NCI-H748 treated with DMSO at 0.1 percent for 48 hours (cell line): ENCODE measurements around the gene DHRS12.
A peak's percentile ranks its signal among the peaks of the same experiment; 100 is the strongest.
"Not testable (repeated sequence)": the region's sequence is repeated elsewhere in the genome, so short reads cannot be mapped to it uniquely, and the experiment has no call there.

Experiments
- DNase-seq: peaks from one replicate; lab custom pipeline; 2025; lab: John Stamatoyannopoulos, UW

The DHRS12 gene

DNA sequence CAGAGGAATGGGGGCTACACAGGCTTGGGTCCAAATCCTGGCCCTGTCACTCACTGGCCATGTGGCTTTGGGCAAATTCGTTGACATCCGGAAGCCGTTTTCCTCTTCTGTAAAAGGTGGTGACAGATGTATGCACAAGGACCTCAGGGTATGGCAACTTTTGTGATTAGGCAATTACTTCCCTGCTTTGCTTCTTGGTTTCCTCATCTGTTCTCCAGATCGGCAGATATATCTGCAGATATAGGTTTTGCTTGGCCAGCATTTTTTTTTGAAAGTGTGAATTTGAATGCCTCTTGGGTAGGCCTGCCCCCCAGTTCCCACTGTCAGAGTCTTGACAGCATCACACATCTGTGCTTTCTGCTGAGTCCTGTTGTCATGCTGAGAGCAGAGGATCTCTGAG is 23.3 kb upstream of the DHRS12 start:
- no peak for DNase-seq

DNA sequence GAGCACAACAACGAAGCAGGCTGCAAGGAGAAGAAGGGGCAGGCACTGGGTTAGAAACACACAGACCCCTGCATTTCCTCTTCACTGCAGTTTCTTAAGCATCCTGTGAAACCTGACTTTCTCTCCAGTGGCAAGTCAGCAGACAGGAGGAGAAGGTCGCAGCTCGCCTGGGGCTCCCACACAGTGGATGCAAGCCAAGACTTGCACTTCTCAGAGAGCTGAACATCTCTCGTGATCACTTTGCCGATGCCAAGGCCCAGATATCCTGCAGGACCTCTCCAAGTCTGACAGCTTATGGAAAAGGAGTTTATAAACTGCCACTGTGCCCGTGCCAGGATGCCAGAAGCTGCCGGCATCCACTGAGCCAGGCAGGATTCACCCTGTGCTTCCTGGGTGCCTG is 22.6 kb upstream of the DHRS12 start:
- DNase-seq = no peak

DNA sequence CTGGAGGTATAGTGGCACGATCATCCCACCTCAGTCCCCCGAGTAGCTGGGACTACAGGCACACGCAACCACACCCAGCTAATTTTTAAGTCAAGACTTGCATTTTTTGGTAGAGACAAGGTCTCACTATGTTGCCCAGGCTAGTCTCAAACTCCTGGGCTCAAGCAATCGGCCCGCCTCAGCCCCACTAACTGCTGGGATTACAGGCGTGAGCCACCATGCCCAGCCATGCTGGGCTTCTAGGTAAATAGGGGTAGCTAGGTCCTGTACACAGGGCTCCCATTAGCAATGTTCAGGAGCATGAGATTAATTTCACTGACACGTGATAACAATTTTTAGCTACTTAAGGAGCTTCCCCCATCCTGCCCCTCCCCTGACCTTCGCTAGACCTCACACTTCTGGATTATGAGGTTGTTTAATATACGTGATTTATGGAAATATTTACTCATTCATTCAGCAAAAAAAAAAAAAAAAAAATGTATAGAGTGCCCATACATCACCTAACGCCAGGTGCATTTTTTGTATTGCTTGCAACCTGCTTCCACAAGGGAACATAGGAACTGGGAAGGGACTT is 21.8 kb upstream of the DHRS12 start:
- no peak for DNase-seq

DNA sequence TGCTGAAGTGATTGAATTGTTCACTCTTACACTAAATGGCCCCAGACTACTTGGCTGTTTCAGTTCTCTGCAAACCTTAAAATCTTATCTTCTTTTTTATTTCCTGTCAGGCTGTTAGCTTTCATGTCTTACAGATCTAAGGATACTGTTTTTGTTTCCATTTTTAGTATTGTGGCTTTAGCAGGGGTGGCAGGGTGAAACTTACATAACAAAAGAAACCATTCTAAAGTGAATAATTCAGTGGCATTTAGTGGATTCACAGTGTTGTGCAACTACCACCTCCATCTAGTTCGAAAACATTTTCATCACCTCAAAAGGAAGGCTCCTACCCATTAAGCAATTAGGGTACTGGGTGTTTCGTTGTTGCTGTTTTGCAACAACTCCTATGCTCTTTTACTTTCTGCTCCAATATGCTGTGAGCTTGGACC is 21.2 kb upstream of the DHRS12 start:
- DNase-seq = no peak

DNA sequence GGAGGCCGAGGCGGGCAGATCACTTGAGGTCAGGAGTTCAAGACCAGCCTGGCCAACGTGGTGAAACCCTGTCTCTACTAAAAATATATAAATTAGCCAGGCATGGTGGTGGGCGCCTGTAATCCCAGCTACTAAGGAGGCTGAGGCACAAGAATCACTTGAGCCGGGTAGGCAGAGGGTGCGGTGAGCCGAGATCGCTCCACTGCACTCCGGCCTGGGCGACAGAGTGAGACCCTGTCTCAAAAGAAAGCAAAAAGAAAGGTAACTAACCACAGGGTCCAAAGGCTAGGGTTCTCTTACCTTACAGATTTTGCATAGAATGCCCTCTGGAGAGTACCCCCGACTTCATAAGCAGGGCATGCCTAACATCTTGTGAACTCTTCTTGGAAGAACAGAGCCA is 20.7 kb upstream of the DHRS12 start:
- not testable (repeated sequence) for DNase-seq

DNA sequence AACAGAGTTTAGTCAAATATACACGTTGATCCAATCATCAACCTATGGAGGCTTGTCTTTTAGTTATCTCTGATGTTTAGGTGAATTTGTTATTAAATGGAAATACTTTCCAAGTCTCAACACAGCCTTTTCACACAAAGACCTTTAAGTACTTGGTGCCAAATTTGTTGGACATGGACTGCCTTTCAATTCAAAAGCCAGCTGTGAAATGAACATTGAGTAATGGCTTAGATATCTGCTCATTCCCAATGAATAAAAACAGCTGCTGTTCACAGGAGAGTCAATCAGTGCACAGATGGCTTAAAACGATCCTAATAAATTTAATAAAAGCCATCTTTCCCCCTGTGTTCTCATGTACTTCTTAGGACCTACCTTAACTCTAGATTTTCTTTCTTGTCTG is 19.9 kb upstream of the DHRS12 start:
- DNase-seq = no peak

DNA sequence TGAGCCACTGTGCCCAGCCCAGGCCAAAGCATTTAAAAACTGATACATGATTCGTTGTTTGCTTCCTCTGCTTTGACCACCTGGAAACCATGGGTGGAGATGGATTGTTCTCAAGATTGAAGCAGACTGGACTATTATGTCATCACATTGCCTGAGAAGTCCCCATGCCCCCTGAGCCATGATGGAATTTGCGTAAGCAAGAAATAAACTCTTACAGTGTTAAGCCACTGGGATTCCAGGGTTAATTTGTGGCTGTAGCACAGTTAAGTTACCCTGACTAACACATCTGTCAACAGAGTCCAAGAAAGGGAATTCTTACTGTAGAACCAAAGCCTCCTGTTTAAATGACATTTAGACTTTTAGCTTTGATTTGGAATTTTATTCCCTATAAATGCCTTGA is 19.4 kb upstream of the DHRS12 start:
- no peak for DNase-seq

DNA sequence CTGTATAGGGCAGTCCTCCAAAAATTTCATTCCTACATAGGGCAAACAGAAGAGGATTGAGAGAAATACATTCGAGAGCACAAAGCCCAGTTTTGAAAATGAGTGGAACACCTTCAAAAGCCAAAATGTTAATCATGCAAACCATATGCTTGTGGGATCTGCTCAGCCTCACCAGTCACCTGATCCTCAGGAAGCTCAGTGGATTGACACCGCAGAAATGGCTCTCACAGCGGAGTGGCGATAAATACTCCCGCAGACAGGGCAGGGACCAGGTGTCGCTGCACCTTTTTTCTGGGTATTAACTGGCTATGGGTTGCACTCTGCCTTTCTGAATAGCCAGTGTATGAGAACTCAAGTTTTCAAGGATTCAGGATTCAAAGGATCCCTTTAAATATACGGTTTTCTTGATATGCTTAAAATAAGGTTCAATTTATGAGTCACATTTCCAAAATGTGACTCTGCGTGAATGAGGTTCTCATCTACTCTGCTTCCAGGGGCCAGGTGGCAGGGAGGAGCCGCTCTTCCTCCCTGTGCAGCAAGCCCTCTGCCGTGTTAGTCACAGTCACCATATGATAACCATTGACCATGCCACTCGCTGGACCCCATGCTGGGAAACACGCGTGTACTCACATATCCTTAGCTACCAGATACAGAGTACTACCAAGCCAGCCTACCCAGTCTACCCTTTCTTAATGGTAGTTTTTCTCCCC is 18.3 kb upstream of the DHRS12 start:
- no peak for DNase-seq

DNA sequence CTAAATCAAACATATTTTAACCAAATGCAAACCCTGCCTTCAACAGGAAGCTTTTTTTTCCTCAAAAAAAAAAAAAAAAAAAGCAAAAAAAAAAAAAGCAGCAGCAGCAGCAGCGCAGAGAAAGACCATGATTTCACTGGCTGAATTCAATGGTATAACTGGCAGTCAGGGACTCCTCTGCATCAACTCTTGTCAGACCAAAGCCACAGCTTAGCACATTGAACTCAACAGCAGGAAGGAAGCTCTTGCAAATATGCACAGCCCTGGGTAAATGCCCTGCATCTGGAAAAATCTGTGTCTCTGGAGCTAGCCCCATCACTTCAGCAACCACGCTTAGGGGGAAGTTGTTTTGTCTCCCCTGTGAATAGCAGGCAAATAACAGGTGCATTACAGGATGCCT is 17.6 kb upstream of the DHRS12 start:
- DNase-seq = no peak

DNA sequence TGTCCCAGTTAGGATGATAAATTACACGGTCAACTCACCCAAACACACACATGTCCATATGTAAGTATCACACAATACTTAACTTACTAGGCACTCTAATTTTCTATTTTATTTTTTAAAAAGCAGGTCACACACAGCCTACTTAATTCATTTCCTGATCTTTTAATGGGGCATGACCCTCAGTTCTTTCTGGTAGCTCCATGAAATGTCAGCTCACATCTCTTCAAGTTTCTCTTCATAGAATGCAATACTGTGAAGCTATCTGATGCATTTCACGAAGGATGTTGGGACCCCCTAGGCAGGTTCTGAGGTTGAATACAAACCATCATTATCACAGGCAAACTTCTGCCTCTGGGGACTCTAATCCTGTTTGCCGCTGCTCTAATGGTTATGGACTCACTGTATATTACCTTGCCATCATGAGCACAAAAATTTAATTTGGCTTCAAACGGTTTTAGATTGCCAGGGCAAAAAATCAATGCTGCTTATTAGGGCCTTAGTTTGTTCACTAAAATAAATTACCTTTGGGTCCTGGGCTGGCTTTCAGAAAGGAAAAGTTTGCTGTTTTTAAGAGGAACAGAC is 16.1 kb upstream of the DHRS12 start:
- no peak for DNase-seq

DNA sequence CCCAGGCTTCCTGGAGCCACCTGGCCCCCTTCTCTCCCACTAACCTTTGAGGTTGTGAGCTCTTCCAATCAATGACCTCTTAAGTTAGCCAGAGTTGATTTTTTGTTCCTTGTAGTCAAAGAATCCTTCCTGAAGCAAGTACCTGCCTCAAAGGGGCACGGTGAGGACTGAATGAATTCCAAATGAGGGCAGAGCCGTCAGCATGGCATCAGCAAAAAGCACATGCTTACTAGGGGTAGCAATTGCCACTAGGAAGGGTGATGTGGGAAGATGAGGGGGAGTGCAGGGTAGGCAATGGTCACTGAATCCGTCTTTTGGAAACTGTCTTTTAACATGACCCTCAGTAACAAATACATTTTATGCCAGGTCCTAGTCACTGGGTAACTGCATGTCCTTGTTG is 15.6 kb upstream of the DHRS12 start:
- DNase-seq = no peak

DNA sequence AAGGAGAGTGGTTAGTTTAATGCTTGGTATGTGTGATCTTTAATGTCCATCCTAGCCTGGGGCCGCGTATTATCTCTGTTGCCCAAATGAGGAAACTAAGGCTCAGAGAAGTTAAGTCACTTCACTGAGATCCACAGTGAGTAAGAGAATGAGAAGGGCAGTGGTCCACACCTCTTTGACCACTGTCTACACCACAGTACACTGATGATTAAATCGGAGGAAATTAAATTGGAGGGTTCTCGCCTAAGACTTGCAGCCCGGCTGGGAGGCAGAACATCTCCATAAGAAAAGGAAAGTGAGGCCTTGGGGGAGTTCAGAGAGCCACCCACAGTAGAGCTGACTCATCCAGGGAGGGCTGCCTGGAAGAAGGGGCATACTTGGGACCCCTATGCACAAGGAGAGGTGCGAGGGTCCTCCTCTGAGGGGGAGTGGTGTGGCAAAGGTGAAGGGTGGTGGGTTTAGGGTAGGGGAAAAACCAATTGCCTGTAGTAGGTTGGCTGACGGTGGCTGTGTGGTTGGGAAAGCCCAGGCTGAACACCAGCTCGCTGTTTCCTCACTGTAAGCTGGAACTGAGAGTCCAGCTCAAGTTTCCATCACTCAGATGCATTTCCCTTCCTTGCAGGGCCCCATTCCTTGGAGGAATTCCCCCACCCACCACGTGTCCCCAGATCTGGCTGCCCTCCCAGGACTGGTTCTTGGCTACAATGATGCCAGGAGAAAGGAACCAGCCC is 15.0 kb upstream of the DHRS12 start:
- no peak for DNase-seq

DNA sequence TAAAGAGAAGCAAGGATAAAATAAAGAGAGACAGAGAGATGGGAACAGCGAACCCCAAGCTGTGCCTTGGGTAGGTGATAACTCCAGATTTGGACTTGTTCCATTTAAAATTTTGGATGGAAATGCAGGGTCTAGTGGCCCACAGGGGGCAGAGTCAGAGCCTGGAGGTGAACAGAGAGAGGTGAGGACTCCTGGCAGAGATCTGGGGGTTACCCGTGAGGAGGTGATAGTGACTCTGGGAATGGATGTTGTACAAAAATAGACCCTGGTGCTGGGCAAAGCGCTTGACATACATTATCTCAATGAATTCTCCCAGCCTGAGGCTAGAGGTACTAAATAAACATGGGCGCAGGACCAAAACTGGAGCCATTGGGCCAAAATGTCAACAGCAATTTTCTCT is 14.3 kb upstream of the DHRS12 start:
- DNase-seq = no peak

DNA sequence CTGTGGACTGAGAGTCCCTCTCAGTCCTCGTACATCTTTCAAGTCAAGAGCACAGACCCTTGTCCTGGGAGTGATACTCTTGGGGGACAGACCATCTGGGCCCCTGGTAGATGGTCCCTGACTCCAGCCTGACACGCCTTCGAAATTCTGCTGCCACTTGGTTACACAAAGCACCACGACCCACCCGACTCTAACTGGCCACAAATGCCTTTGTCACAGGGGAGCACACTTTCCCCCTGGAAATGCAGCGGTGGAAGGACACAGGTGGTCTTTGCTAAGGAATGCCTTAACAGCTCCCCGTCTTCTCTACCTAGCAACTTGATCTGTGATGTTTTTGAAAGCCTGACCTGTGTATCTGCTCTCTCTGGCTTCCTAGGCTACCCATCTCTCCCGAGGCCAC is 13.8 kb upstream of the DHRS12 start:
- no peak for DNase-seq

DNA sequence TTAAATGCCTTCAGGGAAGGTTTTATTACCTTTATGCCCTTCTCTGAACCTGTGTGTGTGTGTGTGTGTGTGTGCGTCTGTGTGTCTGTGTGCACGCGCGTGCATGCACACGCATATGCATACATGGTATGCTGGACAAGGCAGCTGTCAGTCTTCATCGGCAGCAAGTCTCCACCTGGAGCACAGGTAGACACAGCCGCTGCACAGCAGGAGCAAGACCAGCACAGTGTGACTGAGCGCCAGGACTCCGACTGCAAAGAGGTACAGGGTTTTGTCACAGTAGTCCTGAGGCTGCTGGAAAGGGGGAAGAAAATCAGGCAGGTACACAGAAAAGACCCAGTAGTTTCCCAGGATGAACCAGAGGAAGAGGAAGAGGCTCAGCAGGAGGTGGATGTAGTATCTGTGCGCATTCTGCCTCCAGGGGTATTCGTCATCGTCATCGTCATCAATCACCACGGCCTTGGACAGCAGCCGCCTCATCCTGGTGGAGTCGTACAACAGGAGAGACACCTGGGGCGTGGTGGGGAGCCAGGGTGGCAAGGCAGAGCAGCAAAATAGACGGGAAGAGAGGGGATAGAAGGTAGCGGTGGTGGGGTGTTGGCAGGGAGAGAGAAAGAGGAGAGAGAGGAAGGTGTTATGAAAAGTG is 12.8 kb upstream of the DHRS12 start:
- DNase-seq = no peak

DNA sequence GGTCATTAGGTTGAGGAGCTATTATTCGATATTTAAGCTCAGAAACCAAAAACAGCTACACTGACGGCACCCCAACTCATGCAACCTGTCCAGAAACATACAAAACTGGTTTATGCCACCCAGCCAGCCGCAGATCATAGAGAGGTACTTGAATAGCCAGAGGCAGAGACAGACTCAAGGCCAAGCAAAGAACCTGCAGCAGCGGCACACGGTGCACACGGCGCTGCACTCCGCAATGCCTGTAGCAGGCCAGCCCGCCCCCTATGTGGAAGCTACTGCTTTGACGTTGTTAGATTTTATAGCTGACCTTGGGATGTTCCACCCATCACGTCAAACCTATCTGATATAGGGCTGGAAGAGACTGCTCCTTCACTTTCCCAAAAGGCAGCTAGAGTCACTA is 11.9 kb upstream of the DHRS12 start:
- no peak for DNase-seq

DNA sequence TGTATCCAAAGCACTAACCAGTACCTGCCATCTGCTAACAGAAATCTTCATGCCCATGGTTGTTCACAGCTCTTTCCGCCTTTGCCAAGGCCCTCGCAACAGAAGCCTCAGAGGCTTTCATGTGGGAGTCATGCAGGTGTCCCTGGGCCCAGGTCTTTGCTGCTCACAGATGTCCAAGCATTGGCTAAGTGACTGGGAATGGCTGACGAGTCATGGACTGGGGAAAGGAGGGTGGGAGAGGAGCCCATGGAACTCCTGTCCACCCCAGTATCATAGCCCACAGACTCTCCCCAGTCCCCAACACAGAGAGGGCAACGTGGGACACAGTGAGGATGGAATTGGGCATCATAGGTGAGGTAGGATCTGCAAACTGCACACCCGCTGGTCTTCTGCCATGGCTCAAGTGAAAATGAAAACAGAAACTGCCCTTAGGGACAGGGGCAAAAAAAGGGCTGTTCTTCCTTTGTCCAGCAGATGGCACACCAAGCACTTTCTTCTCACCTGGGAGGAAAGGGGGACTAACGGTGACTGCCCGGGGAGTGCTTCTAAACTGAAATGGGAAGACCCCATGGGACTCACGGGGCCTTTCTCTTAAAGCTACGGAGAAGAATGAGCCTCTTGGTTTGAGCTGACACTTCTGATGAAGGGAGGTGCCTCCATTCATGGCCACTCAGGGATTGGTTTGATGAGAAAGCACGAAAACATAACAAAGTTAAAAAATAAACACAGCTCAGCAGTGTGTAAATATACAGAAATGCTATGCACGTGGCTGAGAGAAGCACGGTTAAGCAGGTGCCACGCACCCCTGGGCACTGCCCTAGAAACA is 11.1 kb upstream of the DHRS12 start:
- DNase-seq = peak; percentile 48

DNA sequence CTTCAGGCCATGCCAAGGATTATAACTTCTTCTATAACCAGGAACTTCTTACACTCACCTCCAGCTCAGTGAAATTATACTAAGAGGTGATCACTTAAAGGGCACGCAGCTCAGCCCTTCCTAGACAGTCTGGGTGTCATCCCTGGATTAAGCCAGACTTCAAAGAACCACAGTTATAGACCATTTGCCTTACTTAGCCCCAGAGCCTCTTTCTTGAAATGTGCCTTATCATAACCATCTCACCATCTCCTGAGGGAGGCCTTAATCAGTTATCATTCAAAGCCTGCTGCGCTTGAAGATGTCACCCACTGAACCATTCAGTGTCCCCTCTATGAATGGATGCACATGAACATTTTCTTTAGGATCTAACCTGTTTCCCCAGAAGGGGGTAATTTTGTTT is 10.1 kb upstream of the DHRS12 start:
- DNase-seq = no peak

DNA sequence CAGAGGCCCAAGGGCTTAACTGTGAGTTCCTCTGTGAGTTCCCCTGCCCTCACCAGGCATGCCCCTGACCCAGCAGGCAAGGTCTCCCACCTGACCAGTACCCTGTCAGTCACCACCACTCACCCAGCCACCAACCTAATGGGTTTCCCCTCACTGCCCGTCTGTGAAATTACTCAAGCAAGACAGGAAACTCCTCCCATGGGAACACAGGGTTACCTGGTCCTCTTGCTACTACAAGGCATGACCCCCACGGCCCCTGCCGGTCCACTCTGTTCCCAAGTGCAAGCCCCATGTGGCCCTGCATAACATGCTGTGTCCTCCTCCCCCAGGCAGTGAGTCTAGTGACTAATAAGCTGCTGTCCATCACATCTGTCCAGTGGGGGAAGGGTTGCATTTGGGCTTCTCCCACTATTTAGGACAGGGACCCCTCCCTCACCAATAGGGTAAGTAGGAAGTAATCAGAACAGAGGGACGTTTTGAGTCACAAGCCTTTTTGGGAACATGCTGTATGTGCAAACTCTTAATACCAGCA is 8.0 kb upstream of the DHRS12 start:
- no peak for DNase-seq

DNA sequence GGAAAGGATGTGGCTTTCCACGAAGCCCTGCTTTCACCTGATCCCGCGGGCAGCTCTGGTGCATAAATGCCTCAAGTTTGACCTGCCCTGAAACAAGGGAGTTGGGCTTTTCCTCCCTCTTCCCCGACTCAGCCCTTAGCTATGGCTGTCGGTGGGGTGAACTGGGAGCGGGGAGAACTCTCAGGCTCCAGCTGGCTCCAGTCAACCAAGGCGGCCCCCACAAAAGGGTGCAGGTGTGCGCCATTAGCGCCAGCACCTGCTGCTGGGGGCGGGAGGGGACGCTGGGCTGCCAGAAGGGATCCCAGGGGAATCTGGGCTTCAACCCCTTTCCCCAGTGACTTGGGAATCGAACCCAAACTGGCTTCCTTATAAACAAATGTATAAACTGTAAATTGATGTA is 7.1 kb upstream of the DHRS12 start:
- DNase-seq = no peak

DNA sequence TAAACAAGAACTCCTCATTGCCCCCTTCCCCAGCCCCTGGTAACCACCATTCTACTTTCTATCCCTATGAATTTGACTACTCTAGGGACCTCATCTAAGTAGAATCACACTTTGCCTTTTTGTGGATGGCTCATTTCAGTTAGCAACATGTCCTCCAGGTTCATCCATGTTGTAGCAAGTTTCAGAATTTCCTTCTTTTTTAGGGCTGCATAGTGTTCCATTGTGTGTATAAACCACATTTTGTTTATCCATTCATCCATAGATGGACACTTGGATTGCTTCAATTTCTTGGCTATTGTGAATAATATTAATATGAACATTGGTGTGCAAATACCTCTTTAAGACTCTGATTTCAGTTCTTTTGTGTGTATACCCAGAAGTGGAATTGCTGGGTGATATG is 4.8 kb upstream of the DHRS12 start:
- DNase-seq = no peak

DNA sequence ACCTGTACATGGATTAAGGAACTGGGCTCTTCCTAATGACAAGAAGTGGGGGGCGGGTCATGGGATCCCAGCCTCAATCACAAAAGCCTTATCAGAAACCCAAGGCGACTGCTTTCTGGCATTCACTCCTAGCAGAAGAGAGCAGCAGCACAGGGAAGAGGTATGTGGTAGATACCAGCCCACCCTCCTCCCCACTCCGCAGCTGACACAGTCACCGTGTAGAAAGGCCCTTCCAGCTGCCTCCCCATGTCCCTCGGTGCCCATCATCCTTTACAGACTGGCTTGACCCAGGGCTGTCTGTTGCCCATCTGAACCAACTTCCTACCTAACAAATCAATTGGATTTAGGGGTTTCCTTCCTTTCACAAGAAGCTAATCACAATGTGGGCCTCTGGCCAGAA is 3.1 kb upstream of the DHRS12 start:
- DNase-seq = no peak
